Body of pancreas (tissue), 4 donors: Measurements from ENCODE around the gene SGCE.

Experiments used
- POLR2A ChIP-seq, 3 donors: fragments of 450-650 bp; IDR thresholded peaks; one replicate each; pipeline ENCODE4 v1.6.1; 2016; ENCODE audit warnings: antibody characterized with exemption in 3 of 3, mild to moderate bottlenecking in 2 of 3
- TF ChIP-seq, protein P1 (sequence below), 7 experiments: fragments of 450-650 bp in 4 of 7; fragments of 200-600 bp in 3 of 7; sonication (generic) in 3 of 7; IDR thresholded peaks; one replicate each; pipeline ENCODE4 v1.5.1; 2016 to 2019; ENCODE audit warnings: antibody characterized with exemption in 7 of 7

DNA sequence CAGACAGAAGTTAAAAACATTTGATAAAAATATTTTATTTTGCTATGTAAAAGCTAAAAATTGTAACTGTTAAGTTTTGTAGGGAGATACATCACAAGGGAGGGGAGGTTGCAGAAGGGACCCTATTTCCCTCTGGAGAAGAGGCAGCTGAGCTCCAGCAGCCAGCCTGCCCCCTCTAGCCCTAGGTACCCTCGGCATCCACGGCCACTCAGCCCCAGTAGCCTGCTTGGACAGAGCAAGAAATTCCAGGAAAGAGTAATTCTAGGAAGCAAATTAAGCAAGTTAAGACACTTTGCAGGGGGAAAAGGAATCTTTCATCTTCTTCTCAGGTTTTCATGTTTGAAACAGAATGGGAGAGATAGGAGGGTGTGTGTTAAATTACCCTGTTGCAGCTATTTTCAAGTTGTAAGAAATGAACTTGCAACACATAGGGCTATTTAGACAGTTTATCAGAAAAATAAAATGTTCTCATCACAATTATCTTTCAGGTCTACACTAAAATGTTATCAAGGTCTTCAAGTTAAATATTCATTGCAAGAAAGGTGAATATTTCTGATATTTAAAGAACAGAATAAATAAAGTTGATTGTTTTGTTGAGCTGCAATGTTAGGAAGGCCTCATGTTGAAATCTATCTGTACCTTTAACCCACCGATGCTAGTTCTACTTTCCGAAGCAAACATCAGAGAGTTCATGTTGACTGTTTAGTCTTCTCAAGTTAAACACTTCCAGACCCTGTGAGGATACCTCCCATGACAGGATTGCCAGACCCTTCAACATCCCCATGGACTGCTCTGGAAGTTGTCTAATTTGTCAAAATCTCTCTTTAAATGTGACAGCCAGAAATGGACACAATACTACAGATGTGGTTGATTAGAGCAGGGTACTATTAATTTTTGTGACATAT, 5.5 kb downstream of the SGCE start:
- TF ChIP-seq POLR2A (IDR thresholded peaks at IDR 0.05): no peak
- TF ChIP-seq, protein P1, sequence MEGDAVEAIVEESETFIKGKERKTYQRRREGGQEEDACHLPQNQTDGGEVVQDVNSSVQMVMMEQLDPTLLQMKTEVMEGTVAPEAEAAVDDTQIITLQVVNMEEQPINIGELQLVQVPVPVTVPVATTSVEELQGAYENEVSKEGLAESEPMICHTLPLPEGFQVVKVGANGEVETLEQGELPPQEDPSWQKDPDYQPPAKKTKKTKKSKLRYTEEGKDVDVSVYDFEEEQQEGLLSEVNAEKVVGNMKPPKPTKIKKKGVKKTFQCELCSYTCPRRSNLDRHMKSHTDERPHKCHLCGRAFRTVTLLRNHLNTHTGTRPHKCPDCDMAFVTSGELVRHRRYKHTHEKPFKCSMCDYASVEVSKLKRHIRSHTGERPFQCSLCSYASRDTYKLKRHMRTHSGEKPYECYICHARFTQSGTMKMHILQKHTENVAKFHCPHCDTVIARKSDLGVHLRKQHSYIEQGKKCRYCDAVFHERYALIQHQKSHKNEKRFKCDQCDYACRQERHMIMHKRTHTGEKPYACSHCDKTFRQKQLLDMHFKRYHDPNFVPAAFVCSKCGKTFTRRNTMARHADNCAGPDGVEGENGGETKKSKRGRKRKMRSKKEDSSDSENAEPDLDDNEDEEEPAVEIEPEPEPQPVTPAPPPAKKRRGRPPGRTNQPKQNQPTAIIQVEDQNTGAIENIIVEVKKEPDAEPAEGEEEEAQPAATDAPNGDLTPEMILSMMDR (IDR thresholded peaks at IDR 0.05): no peak
